ENCODE measurements around the gene NME8. TPM values are rescaled to one million over a fixed set of nuclear protein-coding genes. Genes with fewer than 3 reads are reported as not detected.
A peak's percentile ranks its signal among the peaks of the same experiment; 100 is the strongest.

The NME8 gene
- total and polyA plus RNA-seq, 2 donors = 1.0 to 2.8 TPM

- H3K36me3 ChIP-seq (ENCODE audit: control insufficient read depth in 2 of 2, insufficient read depth in 2 of 2, low read length in 1 of 2) = no peaks in the 10 kb centered on the region
- 95% methylated on average over 6 of the region's 6 CpGs for WGBS
- no peak overlapping the region for H3K4me3 ChIP-seq (ENCODE audit: low read length in 2 of 2)
- H3K27ac ChIP-seq (ENCODE audit: low read depth in 1 of 2, low read length in 1 of 2) = no peak overlapping the region
- no peaks in the 10 kb centered on the region for H3K4me1 ChIP-seq (ENCODE audit: control insufficient read depth in 2 of 2, insufficient read depth in 2 of 2, low read length in 2 of 2)
- H3K27me3 ChIP-seq (ENCODE audit: control insufficient read depth in 2 of 2, insufficient read depth in 1 of 2, low read length in 1 of 2) = no peaks in the 10 kb centered on the region
- no peak for DNase-seq (ENCODE audit: low read depth in 6 of 9, low spot score in 9 of 9)
- no peaks in the 10 kb centered on the region for H3K9me3 ChIP-seq (ENCODE audit: control insufficient read depth in 2 of 2, insufficient read depth in 1 of 2, low read length in 1 of 2)
These were observed 33.7 kb downstream of the NME8 start for GRCh38 chr7:37882086-37882485.

GRCh38 chr7:37893359-37893758, 45.0 kb downstream of the NME8 start:
- Histone ChIP-seq H3K36me3 (ENCODE audit: control insufficient read depth in 2 of 2, insufficient read depth in 2 of 2, low read length in 1 of 2) (no peaks in the 10 kb centered on the region), H3K4me3 (ENCODE audit: low read length in 2 of 2) (no peak overlapping the region), H3K27me3 (ENCODE audit: control insufficient read depth in 2 of 2, insufficient read depth in 1 of 2, low read length in 1 of 2) (no peaks in the 10 kb centered on the region), H3K27ac (ENCODE audit: low read depth in 1 of 2, low read length in 1 of 2) (no peak overlapping the region), H3K9me3 (ENCODE audit: control insufficient read depth in 2 of 2, insufficient read depth in 1 of 2, low read length in 1 of 2) (no peaks in the 10 kb centered on the region), H3K4me1 (ENCODE audit: control insufficient read depth in 2 of 2, insufficient read depth in 2 of 2, low read length in 2 of 2) (no peaks in the 10 kb centered on the region)
- DNase-seq (ENCODE audit: low read depth in 6 of 9, low spot score in 9 of 9) = no peak

- H3K27me3 ChIP-seq (ENCODE audit: control insufficient read depth in 2 of 2, insufficient read depth in 1 of 2, low read length in 1 of 2) = no peaks in the 10 kb centered on the region
- no peak overlapping the region for H3K4me3 ChIP-seq (ENCODE audit: low read length in 2 of 2)
- WGBS = 62% methylated on average over 3 of the region's 3 CpGs
- no peaks in the 10 kb centered on the region for H3K36me3 ChIP-seq (ENCODE audit: control insufficient read depth in 2 of 2, insufficient read depth in 2 of 2, low read length in 1 of 2)
- H3K4me1 ChIP-seq (ENCODE audit: control insufficient read depth in 2 of 2, insufficient read depth in 2 of 2, low read length in 2 of 2) = no peaks in the 10 kb centered on the region
- no peak overlapping the region for H3K27ac ChIP-seq (ENCODE audit: low read depth in 1 of 2, low read length in 1 of 2)
- DNase-seq (ENCODE audit: low read depth in 6 of 9, low spot score in 9 of 9) = no peak
- no peaks in the 10 kb centered on the region for H3K9me3 ChIP-seq (ENCODE audit: control insufficient read depth in 2 of 2, insufficient read depth in 1 of 2, low read length in 1 of 2)
These were observed 46.3 kb downstream of the NME8 start for GRCh38 chr7:37894671-37895070.

- 97% methylated on average over 3 of the region's 3 CpGs for WGBS
- no peak for DNase-seq (ENCODE audit: low read depth in 6 of 9, low spot score in 9 of 9)
- no peaks in the 10 kb centered on the region for H3K9me3 ChIP-seq (ENCODE audit: control insufficient read depth in 2 of 2, insufficient read depth in 1 of 2, low read length in 1 of 2)
- no peaks in the 10 kb centered on the region for H3K36me3 ChIP-seq (ENCODE audit: control insufficient read depth in 2 of 2, insufficient read depth in 2 of 2, low read length in 1 of 2)
- no peaks in the 10 kb centered on the region for H3K27me3 ChIP-seq (ENCODE audit: control insufficient read depth in 2 of 2, insufficient read depth in 1 of 2, low read length in 1 of 2)
- no peaks in the 10 kb centered on the region for H3K4me1 ChIP-seq (ENCODE audit: control insufficient read depth in 2 of 2, insufficient read depth in 2 of 2, low read length in 2 of 2)
- H3K4me3 ChIP-seq (ENCODE audit: low read length in 2 of 2) = no peak overlapping the region
- H3K27ac ChIP-seq (ENCODE audit: low read depth in 1 of 2, low read length in 1 of 2) = no peak overlapping the region
These were observed 51.4 kb downstream of the NME8 start for GRCh38 chr7:37899712-37900247.

- no peaks in the 10 kb centered on the region for H3K27me3 ChIP-seq (ENCODE audit: control insufficient read depth in 2 of 2, insufficient read depth in 1 of 2, low read length in 1 of 2)
- H3K27ac ChIP-seq (ENCODE audit: low read depth in 1 of 2, low read length in 1 of 2) = no peak overlapping the region
- H3K36me3 ChIP-seq (ENCODE audit: control insufficient read depth in 2 of 2, insufficient read depth in 2 of 2, low read length in 1 of 2) = no peaks in the 10 kb centered on the region
- DNase-seq (ENCODE audit: low read depth in 6 of 9, low spot score in 9 of 9) = peak in 6 of 9 donors; percentile 12 to 63 (median 36)
- WGBS = 31% methylated on average over 6 of the region's 6 CpGs
- no peaks in the 10 kb centered on the region for H3K4me1 ChIP-seq (ENCODE audit: control insufficient read depth in 2 of 2, insufficient read depth in 2 of 2, low read length in 2 of 2)
- H3K4me3 ChIP-seq (ENCODE audit: low read length in 2 of 2) = no peak overlapping the region
- no peaks in the 10 kb centered on the region for H3K9me3 ChIP-seq (ENCODE audit: control insufficient read depth in 2 of 2, insufficient read depth in 1 of 2, low read length in 1 of 2)
These were observed 52.9 kb downstream of the NME8 start for GRCh38 chr7:37901236-37901827.

GRCh38 chr7:37901890-37902524, 53.6 kb downstream of the NME8 start:
- WGBS = 93% methylated on average over 2 of the region's 2 CpGs
- no peak overlapping the region for H3K4me3 ChIP-seq (ENCODE audit: low read length in 2 of 2)
- no peaks in the 10 kb centered on the region for H3K4me1 ChIP-seq (ENCODE audit: control insufficient read depth in 2 of 2, insufficient read depth in 2 of 2, low read length in 2 of 2)
- no peak overlapping the region for H3K27ac ChIP-seq (ENCODE audit: low read depth in 1 of 2, low read length in 1 of 2)
- H3K9me3 ChIP-seq (ENCODE audit: control insufficient read depth in 2 of 2, insufficient read depth in 1 of 2, low read length in 1 of 2) = no peaks in the 10 kb centered on the region
- H3K27me3 ChIP-seq (ENCODE audit: control insufficient read depth in 2 of 2, insufficient read depth in 1 of 2, low read length in 1 of 2) = no peaks in the 10 kb centered on the region
- no peak for DNase-seq (ENCODE audit: low read depth in 6 of 9, low spot score in 9 of 9)
- no peaks in the 10 kb centered on the region for H3K36me3 ChIP-seq (ENCODE audit: control insufficient read depth in 2 of 2, insufficient read depth in 2 of 2, low read length in 1 of 2)

GRCh38 chr7:37908221-37908788, 59.9 kb downstream of the NME8 start:
- H3K4me3 ChIP-seq (ENCODE audit: low read length in 2 of 2) = no peak overlapping the region
- 97% methylated on average over 1 of the region's 1 CpG for WGBS
- H3K27me3 ChIP-seq (ENCODE audit: control insufficient read depth in 2 of 2, insufficient read depth in 1 of 2, low read length in 1 of 2) = no peaks in the 10 kb centered on the region
- H3K9me3 ChIP-seq (ENCODE audit: control insufficient read depth in 2 of 2, insufficient read depth in 1 of 2, low read length in 1 of 2) = no peaks in the 10 kb centered on the region
- no peak overlapping the region for H3K27ac ChIP-seq (ENCODE audit: low read depth in 1 of 2, low read length in 1 of 2)
- H3K36me3 ChIP-seq (ENCODE audit: control insufficient read depth in 2 of 2, insufficient read depth in 2 of 2, low read length in 1 of 2) = no peaks in the 10 kb centered on the region
- no peaks in the 10 kb centered on the region for H3K4me1 ChIP-seq (ENCODE audit: control insufficient read depth in 2 of 2, insufficient read depth in 2 of 2, low read length in 2 of 2)
- DNase-seq (ENCODE audit: low read depth in 6 of 9, low spot score in 9 of 9) = no peak

- Histone ChIP-seq H3K9me3 (ENCODE audit: control insufficient read depth in 2 of 2, insufficient read depth in 1 of 2, low read length in 1 of 2) (peaks cover 0 to 5% of the 10 kb centered on the region in 2 donors), H3K36me3 (ENCODE audit: control insufficient read depth in 2 of 2, insufficient read depth in 2 of 2, low read length in 1 of 2) (no peaks in the 10 kb centered on the region), H3K27ac (ENCODE audit: low read depth in 1 of 2, low read length in 1 of 2) (no peak overlapping the region), H3K27me3 (ENCODE audit: control insufficient read depth in 2 of 2, insufficient read depth in 1 of 2, low read length in 1 of 2) (peaks cover 18 to 24% of the 10 kb centered on the region in 2 donors), H3K4me1 (ENCODE audit: control insufficient read depth in 2 of 2, insufficient read depth in 2 of 2, low read length in 2 of 2) (peaks cover 16% of the 10 kb centered on the region in 2 donors), H3K4me3 (ENCODE audit: low read length in 2 of 2) (no peak overlapping the region)
- 90% methylated on average over 2 of the region's 2 CpGs for WGBS
- no peak for DNase-seq (ENCODE audit: low read depth in 6 of 9, low spot score in 9 of 9)
These were observed 64.4 kb downstream of the NME8 start for GRCh38 chr7:37912756-37913155.

GRCh38 chr7:37915438-37915837, 67.0 kb downstream of the NME8 start:
- 6% methylated on average over 5 of the region's 5 CpGs for WGBS
- H3K36me3 ChIP-seq (ENCODE audit: control insufficient read depth in 2 of 2, insufficient read depth in 2 of 2, low read length in 1 of 2) = no peaks in the 10 kb centered on the region
- peaks cover 18 to 35% of the 10 kb centered on the region in 2 donors for H3K27me3 ChIP-seq (ENCODE audit: control insufficient read depth in 2 of 2, insufficient read depth in 1 of 2, low read length in 1 of 2)
- H3K4me1 ChIP-seq (ENCODE audit: control insufficient read depth in 2 of 2, insufficient read depth in 2 of 2, low read length in 2 of 2) = peaks cover 16 to 21% of the 10 kb centered on the region in 2 donors
- no peak for DNase-seq (ENCODE audit: low read depth in 6 of 9, low spot score in 9 of 9)
- no peak overlapping the region for H3K4me3 ChIP-seq (ENCODE audit: low read length in 2 of 2)
- no peak overlapping the region for H3K27ac ChIP-seq (ENCODE audit: low read depth in 1 of 2, low read length in 1 of 2)
- H3K9me3 ChIP-seq (ENCODE audit: control insufficient read depth in 2 of 2, insufficient read depth in 1 of 2, low read length in 1 of 2) = peaks cover 0 to 5% of the 10 kb centered on the region in 2 donors
